Left ventricle myocardium inferior (tissue), 1 donor: ENCODE measurements around the gene FHIT. TPM values are rescaled to one million over a fixed set of nuclear protein-coding genes. Genes with fewer than 3 reads are reported as not detected.

Experiments used
- DNase-seq: peaks from one replicate; pipeline ENCODE4 v3.0.0-alpha.2; 2020
- H3K27ac ChIP-seq: fragments of 200-600 bp; replicated peaks from 2 replicates; pipeline ENCODE4 v1.8.0; 2021
- H3K27me3 ChIP-seq: fragments of 200-600 bp; 2 replicates; pipeline ENCODE4 v1.8.0; 2021; ENCODE audit warnings: low read depth
- H3K36me3 ChIP-seq: fragments of 200-600 bp; 2 replicates; pipeline ENCODE4 v1.8.0; 2021
- H3K4me1 ChIP-seq: fragments of 200-600 bp; 2 replicates; pipeline ENCODE4 v1.8.0; 2021
- H3K4me3 ChIP-seq: fragments of 200-600 bp; 2 replicates; pipeline ENCODE4 v1.8.0; 2021; ENCODE audit warnings: mild to moderate bottlenecking, moderate library complexity
- H3K9me3 ChIP-seq: fragments of 200-600 bp; replicated peaks from 2 replicates; pipeline ENCODE4 v1.8.0; 2021
- intact Hi-C: fragments of 100-400 bp; cut with micrococcal nuclease; formaldehyde crosslinking; loops from one replicate; pipeline ENCODE4 v1.11.0; 2022
- total RNA-seq: library from RNA; stranded (reverse); fragmentation: NEBNext Ultra II Directional; extraction: Animal tissue kit (Norgen Biotek cat#: 25700); gene quantifications from one replicate; pipeline ENCODE4 v1.2.1, GENCODE V29; 2021
- TF ChIP-seq, protein P1 (sequence below): fragments of 200-600 bp; IDR thresholded peaks from 2 replicates; pipeline ENCODE4 v1.8.0; 2021; ENCODE audit warnings: antibody characterized with exemption, mild to moderate bottlenecking, borderline replicate concordance
- donor health status: DM: no; HTN: yes; CAD: no; lungs with severe emphysema.

The FHIT gene
- total RNA-seq, 1 donor from 2014 or later: 16.0 TPM

DNA sequence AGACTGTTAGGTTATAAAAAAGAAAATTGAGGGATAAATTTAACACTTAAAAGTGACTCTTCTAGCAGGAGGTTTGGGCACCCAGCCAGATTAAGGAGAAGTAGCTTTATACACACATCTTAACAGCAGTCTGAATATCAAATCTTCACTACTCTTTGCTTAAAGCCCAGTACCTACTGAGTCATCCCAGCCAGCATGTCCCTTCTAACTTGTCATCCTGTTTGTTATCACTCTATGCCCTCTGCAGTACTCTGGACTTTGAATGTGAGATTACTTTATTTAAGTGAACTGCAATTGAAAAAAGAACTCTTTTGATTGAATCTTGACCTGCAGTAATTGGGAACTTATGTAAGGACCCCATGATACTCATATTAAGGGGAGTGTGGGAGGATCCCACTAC is 77.6 kb downstream of the FHIT start:
- Histone ChIP-seq H3K4me1 (peaks cover 13% of the 10 kb centered on the region), H3K9me3 (no peaks in the 10 kb centered on the region)
- TF ChIP-seq, protein P1, sequence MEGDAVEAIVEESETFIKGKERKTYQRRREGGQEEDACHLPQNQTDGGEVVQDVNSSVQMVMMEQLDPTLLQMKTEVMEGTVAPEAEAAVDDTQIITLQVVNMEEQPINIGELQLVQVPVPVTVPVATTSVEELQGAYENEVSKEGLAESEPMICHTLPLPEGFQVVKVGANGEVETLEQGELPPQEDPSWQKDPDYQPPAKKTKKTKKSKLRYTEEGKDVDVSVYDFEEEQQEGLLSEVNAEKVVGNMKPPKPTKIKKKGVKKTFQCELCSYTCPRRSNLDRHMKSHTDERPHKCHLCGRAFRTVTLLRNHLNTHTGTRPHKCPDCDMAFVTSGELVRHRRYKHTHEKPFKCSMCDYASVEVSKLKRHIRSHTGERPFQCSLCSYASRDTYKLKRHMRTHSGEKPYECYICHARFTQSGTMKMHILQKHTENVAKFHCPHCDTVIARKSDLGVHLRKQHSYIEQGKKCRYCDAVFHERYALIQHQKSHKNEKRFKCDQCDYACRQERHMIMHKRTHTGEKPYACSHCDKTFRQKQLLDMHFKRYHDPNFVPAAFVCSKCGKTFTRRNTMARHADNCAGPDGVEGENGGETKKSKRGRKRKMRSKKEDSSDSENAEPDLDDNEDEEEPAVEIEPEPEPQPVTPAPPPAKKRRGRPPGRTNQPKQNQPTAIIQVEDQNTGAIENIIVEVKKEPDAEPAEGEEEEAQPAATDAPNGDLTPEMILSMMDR: no peak

DNA sequence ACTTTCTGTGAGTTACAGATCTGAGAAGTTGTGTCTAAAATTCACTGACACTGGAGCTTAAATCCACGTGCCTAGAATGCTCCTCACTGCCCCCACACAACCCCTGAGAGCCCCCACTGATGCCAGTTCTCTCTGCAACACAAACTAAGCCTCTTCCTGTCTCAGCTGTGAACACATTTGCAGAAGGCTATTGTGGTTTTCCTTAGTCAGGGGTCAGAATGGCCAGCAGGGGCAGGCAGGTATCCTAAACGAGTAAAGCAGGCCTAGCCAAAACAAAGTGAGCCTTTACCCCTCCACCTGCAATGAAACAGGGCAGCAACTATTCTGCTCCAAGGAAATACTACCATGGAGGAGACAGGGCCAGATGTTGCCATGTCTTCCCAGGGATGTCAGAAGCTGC is 78.6 kb downstream of the FHIT start:
- TF ChIP-seq, protein P1: no peak
- Histone ChIP-seq H3K4me3 (no peak overlapping the region), H3K36me3 (no peaks in the 10 kb centered on the region), H3K27ac (no peak overlapping the region), H3K4me1 (peaks cover 13% of the 10 kb centered on the region), H3K9me3 (no peaks in the 10 kb centered on the region), H3K27me3 (no peaks in the 10 kb centered on the region)
- DNase-seq: no peak
- intact Hi-C loops: no loop called here

More for the DNA sequence above, 77.6 kb downstream of the FHIT start:
- H3K27me3 ChIP-seq: no peaks in the 10 kb centered on the region
- no peak for DNase-seq
- H3K27ac ChIP-seq: no peak overlapping the region
- no peaks in the 10 kb centered on the region for H3K36me3 ChIP-seq
- no peak overlapping the region for H3K4me3 ChIP-seq
- intact Hi-C loops: no loop called here

DNA sequence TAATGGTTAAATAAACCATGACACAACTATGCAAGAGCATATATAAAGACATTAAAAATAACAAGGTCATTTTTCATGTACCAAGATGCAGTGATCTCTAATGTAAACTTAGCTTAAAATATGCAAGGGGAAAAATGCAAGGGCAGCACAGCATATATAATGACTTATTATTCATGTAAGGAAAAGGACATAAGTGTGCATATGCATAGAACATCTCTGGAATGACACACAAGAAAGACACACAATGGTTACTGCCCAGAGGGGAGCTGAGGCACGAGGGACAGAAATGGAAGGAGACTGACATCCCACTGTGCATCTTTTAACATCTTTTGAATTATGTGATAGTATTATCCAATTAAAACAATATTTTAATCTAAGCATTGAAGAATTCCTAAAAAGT is 79.0 kb downstream of the FHIT start:
- Histone ChIP-seq H3K4me3 (no peak overlapping the region), H3K4me1 (peaks cover 13% of the 10 kb centered on the region), H3K27ac (no peak overlapping the region), H3K9me3 (no peaks in the 10 kb centered on the region), H3K27me3 (no peaks in the 10 kb centered on the region), H3K36me3 (no peaks in the 10 kb centered on the region)
- no peak for DNase-seq
- TF ChIP-seq, protein P1: no peak
- intact Hi-C loops: no loop called here

DNA sequence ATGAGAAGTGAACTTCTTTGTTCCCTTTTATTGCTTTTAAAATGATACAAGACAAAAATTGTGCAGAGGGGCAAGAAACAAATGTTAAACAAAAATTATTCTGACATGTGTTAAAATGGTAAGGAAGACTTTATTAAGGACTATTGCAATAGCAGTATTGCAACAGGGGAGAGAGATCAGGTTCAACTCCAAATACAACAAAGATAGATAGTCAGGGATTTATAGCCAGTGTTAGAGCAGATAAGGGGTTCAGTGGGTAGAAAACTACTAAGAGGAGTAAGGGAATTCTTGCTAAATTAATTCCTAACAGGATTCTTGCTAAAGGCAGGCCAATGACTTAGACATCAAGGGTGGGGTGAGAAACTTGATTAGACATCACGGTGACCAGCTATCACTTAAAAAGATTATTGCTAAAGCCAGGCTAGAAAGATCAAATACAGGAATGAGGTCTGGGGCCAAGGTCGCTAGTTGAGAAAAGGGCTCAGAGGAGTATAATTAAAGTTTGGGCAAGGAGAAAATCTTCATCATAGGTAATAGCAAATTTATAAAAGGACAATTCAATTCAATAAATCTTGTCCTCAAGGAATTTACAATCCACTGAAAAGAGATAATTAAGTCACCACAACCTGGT is 81.5 kb downstream of the FHIT start:
- Histone ChIP-seq H3K27ac (no peak overlapping the region), H3K4me1 (peaks cover 13% of the 10 kb centered on the region), H3K9me3 (peaks cover 11% of the 10 kb centered on the region), H3K36me3 (peaks cover 4% of the 10 kb centered on the region), H3K4me3 (no peak overlapping the region), H3K27me3 (no peaks in the 10 kb centered on the region)
- TF ChIP-seq, protein P1: no peak
- intact Hi-C loops: no loop called here
- DNase-seq: no peak

DNA sequence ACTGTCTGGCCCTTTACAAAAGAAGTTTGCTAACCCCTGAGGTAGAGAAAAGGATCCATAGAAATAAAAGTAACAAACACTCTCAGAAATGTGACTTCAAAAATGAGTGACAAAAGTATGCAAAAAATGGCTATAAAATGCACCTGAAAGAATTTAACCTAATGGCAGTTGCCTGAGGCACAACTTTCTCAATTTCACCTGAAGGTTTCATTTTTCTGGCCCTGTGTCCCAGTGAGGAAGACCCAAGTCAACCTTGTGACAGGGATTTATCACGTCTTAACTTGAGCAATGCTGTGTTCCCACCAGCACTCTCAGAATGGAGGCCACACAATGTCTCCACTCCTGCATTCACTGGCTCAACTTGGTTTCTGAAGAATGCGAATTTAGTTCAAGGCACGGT is 83.0 kb downstream of the FHIT start:
- H3K9me3 ChIP-seq: peaks cover 12% of the 10 kb centered on the region
- intact Hi-C loops: no loop called here
- no peak overlapping the region for H3K27ac ChIP-seq
- TF ChIP-seq, protein P1: no peak
- no peak for DNase-seq
- no peak overlapping the region for H3K4me3 ChIP-seq
- peaks cover 5% of the 10 kb centered on the region for H3K4me1 ChIP-seq
- H3K36me3 ChIP-seq: peaks cover 9% of the 10 kb centered on the region
- H3K27me3 ChIP-seq: no peaks in the 10 kb centered on the region
